WTC11 (cell line): ENCODE measurements around the gene LPCAT4.

ENCODE experiments used
- ATF2 ChIP-seq: sonication (generic); formaldehyde crosslinking; IDR thresholded peaks from 2 replicates; pipeline ENCODE4 v1.8.1; 2022; ENCODE audit warnings: low read depth, missing genetic modification reagents, borderline replicate concordance
- E2F1 ChIP-seq: sonication (generic); formaldehyde crosslinking; IDR thresholded peaks from 2 replicates; pipeline ENCODE4 v1.8.0; 2022; ENCODE audit warnings: mild to moderate bottlenecking, missing genetic modification reagents
- NR1H2 ChIP-seq: sonication (generic); formaldehyde crosslinking; IDR thresholded peaks from 2 replicates; pipeline ENCODE4 v1.9.0; 2021; ENCODE audit warnings: mild to moderate bottlenecking, moderate library complexity, missing genetic modification reagents
- ZNF121 ChIP-seq: sonication (generic); formaldehyde crosslinking; IDR thresholded peaks from 2 replicates; pipeline ENCODE4 v1.8.0; 2023; ENCODE audit warnings: missing genetic modification reagents

GRCh38 chr15:34342737-34343575 lies 24.0 kb downstream of the LPCAT4 start, which contains the start of the genes NOP10 and NUTM1:
- TF ChIP-seq ATF2 (CRISPR knock-in tag) (no peak), NR1H2 (CRISPR knock-in tag) (no peak), ZNF121 (no peak), E2F1 (no peak)
